Activated CD4-positive, alpha-beta T cell treated with anti-CD3 and anti-CD28 coated beads, Interleukin-2, amount 50 U/mL, for 4 hours (primary cell): ENCODE results near the gene ADAT1.
"Not testable (repeated sequence)": the region's sequence is repeated elsewhere in the genome, so short reads cannot be mapped to it uniquely, and the experiment has no call there.

ENCODE experiments used
- DNase-seq, 2 experiments: peaks; one replicate each; pipeline ENCODE4 v3.0.0-alpha.2; 2020

The ADAT1 gene

DNA sequence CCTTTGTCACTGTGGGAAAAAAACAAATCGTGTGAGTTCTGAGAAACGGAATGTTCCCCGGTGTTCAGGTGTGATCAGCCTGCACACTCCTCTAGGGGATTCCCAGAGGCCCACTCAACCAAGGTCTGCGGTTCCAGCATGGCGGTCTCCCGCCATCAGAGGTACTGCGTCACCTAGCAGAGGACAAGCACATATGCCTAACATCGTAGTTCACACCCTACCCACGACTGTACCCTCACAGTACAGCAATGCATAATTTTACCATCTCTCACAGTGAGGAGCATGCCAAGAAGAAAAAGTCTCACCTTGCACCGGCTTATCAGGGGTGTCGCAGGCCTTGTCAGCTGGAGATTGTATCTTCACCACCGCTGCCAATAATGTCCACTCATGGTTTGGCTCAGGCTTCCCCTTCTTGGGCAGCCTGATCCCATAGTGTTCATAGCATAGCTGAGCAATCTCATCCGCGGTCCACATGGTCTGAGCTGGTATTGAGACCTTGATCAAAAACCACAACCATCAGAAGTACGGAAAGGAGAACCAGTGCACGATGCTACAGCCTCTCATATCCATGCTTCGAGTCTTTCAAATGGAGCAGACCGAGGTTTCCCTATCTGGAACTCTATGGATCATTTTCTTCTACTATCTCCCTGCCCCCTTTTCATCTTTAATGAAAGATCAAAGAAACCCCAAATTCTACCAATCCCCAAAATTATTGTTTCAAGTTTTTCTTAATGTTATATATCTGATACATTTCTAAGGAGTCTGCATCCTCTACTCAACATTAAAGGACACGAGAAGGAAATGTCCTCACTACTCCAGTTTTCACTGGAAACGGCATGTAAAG lies 2.5 kb downstream of the ADAT1 start:
- DNase-seq = peak; percentile 9 to 17

DNA sequence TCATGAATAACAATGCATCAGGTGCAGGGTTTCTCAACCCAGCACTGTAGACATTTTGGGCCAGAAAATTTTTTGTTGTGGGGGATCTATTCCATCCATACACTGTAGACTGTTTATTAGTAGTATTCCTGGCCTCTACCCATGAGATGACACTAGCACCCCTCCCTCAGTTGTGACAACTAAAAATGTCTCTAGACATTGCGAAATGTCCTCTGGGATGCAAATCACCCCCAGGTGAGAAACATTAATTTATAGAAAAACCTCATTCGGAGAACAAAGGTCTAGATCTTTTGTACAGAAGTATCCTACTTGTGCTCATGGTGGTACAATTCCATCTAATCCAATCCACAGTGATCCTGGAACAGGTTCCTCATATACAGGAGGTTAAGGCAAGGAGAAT lies 4.3 kb downstream of the ADAT1 start:
- no peak for DNase-seq

DNA sequence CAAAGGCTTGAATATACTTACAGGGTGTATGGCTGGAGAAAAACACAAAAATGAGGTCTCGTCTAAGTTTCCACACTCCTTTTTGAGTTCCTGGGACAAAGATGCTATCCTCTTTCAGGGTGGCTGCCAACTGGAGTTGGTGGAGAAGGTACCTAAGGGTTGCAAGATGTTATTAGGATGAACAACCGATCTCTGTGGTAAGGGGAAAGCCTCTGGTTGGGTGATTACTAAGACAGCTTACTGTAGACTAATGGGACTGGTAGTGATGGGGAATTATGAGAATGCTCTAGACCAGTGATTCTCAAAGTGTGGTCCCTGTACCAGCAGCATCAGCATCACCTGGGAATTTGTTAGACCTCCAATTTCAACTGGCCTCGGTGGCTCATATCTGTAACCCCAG lies 6.0 kb downstream of the ADAT1 start:
- no peak for DNase-seq

DNA sequence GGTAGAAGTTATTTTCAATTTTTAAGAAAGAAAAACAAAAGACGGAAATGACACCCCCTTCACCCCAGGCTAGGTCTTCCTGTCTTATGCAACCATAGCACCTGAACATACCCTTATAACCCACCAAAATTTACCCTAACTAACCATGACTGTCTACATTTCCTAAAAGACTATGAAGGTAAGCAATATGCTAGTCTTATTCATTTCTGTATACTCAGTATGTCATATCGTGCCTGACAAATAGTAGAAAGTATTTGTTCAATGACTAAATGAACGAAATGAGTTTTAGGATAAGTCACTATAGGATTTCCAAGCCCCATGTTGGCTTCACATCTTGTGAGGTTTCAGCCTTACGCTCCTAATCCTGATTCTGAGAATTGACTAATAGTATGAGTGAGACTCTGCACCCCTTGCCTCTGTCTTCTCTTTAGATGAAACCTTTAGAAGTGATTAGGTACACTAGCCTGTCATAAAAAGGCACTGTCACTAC lies 6.5 kb downstream of the ADAT1 start:
- no peak for DNase-seq

DNA sequence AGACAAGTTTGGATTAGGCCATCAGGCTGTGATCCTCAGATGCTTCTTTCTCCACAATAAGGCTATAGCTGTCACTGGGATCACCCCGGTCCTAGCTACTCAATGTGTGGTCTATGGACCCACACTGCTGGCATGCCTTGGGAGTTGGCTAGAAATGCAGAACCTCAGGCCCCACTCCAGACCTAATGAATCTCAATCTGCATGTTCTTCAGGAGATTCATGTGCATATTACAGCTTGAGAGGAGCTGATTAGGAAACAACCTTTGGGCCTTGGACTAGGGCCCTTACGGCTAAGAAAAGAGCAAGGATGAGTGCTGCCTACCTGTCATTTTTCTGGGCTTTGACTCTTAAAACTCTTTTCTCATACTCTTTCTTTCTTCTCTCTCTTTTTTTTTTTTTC lies 7.5 kb downstream of the ADAT1 start:
- DNase-seq = no peak

DNA sequence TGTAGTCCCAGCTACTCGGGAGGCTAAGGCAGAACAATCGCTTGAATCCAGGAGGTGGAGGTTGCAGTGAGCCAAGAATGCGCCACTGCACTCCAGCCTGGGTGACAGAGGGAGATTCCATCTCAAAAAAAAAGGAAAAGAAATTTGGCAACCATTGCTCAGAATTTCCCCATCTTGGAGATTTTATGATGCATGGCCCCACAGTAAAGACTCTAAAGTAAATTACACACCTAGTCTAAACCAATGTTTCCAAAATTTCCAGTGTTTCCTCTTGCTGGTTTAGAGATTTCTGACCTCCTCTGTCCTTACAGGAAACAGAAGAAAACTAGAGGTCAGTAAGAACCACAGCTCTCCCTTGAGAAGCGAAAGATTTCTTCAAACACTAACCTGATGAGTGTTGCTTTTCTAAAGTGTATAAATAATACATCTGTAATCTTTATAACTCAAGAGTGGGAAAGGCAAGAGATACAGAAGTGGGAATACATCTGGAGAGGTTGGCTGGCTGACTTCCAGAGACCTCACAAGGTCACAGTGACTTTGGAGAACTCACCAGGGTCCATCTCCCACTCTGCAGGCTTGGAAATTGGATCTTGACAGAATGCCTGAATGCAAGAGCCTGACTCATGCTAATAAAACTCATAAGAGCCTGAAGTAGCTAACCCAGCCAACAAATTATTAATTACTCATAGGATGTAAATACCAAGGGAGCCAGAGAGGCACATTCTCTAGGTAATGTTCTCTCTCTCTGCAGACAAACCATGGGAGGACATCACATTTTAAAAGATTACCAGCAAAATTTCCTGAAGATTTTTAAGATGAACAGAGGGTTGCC lies 8.8 kb downstream of the ADAT1 start:
- no peak for DNase-seq

DNA sequence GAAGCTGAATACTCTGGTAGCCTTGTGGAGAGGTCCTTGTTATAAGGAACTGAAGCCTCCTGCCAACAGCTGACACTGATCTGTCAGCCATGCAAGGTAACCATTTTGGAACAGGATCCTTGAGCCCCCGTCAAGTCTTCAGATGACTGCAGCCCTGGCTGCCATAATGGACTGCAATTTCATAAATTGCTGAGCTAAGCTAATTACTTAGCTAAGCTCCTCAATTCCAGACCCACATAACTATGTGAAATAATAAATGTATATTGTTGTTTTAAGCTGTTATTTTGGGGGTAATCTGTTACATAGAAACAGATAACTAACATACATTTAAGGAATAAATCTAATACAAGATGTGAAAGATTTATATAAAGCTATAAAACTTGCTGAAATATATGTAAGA lies 16.6 kb downstream of the ADAT1 start:
- no peak for DNase-seq

DNA sequence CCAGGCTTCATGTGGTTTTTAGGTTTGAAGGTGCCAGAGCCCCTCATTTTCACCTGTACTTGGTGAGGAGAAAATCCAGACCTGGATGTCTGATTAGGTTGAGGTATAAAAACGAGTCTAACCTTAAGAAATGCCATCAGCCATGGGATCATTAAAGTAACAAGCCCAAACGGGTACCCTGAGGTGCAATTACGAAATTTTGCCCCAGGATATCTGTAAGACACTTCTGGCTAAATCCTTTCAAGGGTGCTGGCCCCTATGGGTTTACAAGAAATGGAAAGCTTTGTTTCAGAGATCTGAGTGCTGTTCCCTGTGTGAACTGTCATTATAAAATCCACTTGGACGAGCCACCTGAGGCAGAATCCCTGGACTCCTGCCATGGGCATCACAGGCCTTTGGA lies 19.8 kb downstream of the ADAT1 start:
- DNase-seq = no peak

DNA sequence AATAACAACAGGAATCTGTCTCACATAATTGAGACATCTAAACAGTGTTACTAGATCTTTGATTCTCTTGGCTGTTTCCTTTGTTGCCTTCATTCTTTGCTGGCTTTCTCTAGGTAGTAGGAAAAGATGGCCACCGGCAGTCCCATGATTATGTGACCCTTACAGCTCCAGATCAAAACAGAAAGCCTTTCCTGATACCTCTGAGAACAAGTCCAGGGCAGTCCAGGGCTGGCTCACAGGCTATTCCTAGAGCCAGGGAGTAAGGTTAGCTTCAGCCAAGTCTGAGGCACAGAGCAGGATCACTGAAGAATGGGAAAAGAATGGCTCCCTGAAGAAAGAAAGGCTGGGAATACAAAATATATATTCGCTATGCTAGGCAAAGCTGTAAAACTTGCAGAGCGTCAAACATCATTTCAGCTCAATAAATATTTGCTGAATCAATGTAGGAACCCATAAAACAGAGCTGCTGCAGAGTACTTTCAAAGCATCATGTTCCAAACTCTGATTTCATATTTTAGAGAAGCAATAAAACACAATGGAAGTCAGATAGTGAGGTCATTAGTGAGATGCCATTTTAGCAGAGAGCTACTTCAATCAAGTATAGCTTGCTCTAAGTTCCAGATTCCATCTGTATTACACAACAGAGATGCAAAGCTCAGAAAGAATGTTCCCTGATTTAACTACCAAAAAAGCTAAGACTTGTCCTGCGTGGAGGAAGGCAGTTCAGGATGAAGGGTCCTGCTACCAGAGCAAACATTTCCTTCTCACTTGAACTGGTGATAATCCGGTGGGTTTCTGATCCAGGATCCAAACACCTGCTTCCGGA lies 23.4 kb downstream of the ADAT1 start:
- DNase-seq = no peak

DNA sequence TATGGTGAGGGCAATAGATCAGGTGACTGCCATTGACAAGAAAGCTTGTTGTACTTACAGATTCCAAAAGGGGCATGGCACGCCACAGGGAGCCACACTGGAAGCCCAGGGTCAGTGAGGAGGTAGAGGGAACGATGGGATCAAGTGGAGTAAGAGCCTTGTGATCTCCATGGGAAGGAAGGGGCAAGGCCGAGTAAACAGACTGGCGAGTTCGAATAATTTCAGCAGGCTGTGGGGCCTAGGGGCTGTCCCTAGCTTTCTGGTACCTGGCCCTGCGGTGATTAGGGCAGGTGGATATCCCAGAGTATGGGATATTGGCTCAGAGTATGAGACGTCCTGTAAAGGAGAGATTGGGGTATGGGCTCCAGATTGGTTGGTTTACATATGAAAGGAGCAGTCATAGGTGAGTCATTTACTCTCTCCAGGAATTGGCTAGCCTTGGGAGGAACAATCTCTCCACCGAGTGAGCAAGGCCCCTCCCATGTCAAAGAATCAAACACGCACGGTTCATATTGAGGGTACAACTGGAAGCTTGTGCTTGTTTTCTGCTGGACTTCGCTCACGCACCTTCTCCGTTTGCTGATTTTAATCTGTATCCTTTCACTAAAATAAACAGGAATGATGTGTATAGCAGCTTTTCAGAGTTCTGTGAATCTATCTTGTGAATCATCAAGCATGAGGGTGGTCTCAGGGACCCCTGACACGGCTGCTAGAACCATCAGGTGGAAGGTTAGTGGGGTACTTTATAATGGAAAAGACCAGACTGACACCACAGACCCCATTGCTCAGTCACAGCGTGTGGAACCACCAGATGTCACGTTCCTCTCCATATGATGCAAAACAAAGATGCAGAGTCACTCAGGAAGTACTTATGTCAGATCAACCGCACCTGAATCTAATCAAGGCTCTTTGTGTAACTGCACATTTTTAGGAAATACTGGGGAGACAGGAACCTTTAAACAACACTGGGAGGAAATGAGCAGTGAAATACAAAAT lies 29.0 kb downstream of the ADAT1 start:
- no peak for DNase-seq

DNA sequence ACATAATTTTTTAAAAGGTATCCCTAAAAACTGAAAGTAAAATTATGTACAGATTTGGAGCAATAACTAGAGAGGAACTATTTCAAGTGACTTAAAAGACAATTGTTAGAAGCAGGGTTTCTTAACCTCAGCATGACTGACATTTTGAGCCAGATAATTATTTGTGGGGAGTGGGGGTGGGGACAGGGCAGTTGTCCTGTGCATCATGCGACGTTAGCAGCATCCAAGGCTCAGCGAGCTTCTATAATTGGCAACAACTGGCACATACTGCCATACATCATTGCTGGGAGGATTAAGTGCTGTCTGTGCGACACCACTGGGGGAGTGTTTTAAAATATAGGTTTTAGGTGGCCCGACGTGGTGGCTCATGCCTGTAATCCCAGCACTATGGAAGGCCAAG lies 29.8 kb downstream of the ADAT1 start:
- no peak for DNase-seq

DNA sequence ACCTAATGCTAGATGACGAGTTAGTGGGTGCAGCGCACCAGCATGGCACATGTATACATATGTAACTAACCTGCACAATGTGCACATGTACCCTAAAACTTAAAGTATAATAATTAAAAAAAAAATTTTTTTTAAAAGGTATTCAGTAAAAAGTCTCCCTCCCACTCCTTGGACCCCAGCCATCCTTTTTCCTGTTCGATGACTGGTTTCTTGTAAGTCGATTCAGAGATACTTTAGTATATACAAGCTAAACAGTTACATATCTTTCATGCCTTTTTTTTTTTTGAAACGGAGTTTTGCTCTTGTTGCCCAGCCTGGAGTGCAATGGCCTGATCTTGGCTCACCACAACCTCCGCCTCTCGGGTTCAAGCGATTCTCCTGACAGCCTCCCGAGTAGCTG lies 31.2 kb downstream of the ADAT1 start:
- DNase-seq = not testable (repeated sequence)

DNA sequence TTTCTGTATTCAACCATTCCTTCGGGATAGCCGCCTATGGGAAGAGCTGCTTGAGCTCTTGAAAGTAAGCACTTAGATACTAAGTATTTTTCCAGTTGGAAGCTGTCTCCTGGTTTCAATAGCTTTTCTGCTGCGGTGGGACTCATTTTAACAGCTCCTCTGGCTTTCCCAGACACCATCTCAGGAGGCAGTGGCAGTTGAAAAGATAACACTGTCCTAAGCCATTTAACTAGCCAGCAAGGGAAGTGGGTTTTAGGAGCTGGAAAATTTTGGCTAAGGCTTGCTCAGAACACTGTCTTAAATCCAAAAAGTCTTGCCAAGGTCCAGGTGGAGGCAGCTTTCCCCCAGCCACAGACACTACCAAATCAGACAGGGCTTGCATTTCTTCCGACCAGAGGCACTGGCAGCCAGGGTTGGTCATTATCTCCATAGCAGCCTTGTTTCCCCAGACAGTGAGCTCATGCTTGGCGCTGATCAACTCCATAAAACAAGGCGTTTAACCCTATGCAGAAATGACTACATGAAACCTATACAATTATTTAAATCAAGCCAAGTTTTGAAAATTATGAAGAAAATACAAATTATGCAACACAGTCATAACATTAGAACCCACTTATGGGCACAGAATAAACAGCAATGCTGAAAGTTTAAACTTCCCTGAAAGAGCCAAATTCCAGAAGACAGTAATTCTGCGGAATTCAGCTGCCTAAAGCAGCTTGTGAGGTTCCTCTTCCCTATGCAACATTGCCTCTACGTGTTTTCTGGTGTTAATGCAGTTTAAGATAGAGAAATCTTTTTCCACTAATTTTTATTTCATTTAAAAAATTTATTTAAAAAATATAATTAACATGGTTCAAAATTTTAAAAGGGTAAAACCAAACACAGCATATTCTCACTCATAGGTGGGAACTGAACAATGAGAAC lies 31.9 kb downstream of the ADAT1 start:
- DNase-seq = no peak

DNA sequence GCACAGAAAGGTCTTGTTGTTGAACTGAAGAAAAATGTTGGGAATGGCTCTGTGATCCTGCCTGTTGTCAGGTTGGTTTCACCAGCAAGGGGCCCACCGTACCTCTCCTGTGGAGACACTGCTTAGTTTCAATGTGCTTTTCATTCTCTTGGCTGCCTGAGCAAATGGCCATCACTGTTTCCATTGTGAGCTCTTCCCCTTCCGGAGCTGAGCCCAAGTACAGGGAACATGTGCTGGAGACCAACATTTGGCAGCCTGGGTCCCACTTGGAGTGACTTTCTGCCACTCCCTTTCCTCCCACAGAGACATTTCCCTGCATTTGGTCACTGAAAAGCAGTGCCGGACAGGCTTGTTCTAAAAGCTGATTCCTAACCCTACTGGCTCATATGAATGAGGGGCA lies 33.8 kb downstream of the ADAT1 start:
- DNase-seq = no peak

DNA sequence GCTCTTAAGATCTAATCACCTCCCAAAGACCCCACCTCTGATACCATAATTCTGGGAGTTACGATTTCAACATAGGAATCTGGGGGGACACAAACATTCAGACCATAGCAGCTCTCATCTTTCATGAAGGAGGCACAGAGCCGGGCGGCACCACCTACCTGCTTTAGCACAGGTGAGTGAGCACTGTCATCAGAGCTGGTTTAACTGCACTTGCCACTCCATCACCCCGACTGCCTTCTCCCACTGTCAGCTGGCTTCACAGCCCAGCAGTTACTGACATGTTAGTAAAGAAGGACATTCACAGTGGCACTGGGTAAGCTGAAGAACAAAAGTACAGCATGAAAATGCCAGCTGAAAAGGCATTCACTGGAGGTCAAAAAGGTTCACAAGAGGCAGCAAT lies 34.4 kb downstream of the ADAT1 start:
- no peak for DNase-seq

DNA sequence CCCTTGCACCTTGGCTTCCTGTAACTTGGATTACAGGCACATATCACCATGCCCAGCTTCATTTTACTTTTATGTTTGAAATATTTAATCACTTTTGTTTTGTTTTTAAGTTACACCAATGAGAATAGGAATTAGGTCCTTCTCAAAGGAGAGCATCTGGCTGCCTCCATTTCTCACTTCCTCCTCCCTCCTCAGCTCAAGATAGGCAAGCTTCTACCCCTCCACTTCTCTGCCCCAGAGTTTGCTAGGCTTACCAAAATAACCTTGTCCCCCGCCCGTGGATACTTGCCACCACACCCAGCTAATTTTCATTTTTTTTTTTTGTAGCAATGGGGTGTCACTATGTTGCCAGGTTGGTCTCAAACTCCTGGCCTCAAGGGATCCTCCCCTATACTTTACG lies 39.0 kb downstream of the ADAT1 start:
- no peak for DNase-seq

DNA sequence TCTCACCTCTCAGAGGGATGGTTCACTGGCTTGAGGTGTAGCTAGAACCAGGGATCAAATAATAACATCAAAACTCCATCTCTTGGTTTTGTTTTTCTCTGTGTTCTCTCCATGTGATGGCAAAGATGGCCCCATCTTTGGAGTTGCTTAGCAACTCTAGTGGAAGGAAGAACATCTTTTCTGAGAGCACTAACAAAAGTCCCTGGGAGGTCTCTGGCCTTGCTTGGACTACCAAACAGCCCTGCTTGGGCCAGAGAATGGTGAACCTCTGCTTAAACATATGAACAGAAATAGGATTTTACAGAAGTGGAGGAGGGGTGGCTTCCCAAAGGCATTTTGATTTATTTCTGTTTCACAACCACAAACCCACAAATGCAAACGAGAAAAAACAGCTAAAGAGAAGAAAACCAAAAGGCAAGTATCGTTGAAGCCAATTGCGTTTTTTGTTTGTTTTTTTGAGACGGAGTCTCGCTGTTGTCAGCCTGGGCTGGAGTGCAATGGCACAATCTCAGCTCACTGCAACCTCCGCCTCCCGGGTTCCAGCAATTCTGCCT lies 43.7 kb downstream of the ADAT1 start:
- DNase-seq = no peak

DNA sequence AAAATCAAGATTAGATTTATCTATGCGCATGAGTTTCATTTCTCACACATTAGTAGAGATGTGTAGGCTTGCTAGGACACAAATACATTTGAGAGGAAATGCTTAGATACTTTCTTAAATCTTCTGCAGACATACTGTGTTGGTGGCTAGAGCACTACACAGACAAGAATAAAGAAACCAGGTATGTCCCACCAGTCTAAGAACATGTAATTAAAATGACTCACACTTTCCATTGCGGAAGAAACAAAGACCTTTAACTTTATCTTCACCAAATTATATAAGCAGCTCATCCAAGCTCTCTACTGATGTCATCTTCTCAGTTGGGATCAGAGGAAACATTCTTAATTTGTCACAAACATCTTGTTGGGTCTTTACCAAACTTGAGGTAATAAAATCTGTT lies 44.4 kb downstream of the ADAT1 start:
- DNase-seq = no peak

DNA sequence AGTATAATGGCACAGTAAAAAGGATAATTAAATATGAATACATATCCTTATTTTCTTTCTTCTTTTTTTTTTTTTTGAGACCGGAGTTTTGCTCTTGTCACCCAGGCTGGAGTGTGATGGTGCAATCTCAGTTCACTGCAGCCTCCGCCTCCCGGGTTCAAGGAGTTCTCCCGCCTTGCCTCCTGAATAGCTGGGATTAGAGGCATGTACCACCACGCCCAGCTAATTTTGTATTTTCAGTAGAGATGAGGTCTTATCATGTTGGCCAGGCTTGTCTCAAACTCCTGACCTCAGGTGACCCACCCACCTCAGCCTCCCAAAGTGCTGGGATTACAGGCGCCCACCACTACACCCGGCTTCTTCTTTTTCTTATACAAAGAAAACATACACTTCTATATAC lies 44.9 kb downstream of the ADAT1 start:
- DNase-seq = no peak

DNA sequence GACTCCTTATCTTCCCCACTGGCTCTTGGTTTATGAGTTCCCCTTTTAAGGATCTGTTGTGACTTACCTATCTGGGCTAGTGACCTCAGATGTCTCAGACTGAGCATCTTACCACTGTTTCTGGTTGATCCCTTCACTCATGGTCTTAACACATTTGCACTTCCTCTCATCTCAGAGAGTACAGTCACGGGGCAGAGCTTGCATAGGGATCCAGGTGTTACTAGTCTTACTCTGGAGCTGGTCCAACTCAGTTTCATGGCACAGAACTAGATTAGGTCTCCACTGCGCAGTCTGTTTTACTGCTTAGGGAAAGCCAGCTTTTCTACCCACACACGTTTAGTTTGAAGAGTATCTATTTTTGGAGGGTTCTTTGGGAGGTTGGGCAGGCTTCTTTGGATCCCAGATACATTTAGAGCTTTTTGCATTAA lies 46.7 kb downstream of the ADAT1 start:
- no peak for DNase-seq
